MM.1S (cell line): ENCODE results near the gene APOC3.
A peak's percentile ranks its signal among the peaks of the same experiment; 100 is the strongest.

Experiments used
- DNase-seq: peaks from one replicate; pipeline ENCODE4 v3.0.0-alpha.2; 2015
- H2AFZ ChIP-seq: fragments of 300-600 bp; sonication (generic); 2 replicates; pipeline ENCODE4 v1.6.0; 2016; ENCODE audit warnings: antibody characterized with exemption, low read length
- H3F3A ChIP-seq: fragments of 300-600 bp; sonication (generic); 2 replicates; pipeline ENCODE4 v1.6.1; 2016; ENCODE audit warnings: mild to moderate bottlenecking, antibody characterized with exemption, low read length, moderate library complexity, mixed read lengths; ENCODE audit not compliant: insufficient read depth
- H3K27ac ChIP-seq: fragments of 300-600 bp; sonication (generic); 2 replicates; pipeline ENCODE4 v1.5.1; 2016; ENCODE audit warnings: mild to moderate bottlenecking, low read length
- H3K27me3 ChIP-seq: fragments of 300-600 bp; sonication (generic); replicated peaks from 2 replicates; pipeline ENCODE4 v1.6.0; 2016; ENCODE audit warnings: low read length; ENCODE audit not compliant: insufficient read depth
- H3K36me3 ChIP-seq: fragments of 300-600 bp; sonication (generic); replicated peaks from 2 replicates; pipeline ENCODE4 v1.6.1; 2016; ENCODE audit warnings: mild to moderate bottlenecking, low read length, mixed read lengths; ENCODE audit not compliant: insufficient read depth
- H3K4me1 ChIP-seq: fragments of 300-600 bp; sonication (generic); 2 replicates; pipeline ENCODE4 v1.6.1; 2016; ENCODE audit warnings: low read length, mixed read lengths
- H3K4me2 ChIP-seq: fragments of 300-600 bp; sonication (generic); 2 replicates; pipeline ENCODE4 v1.6.0; 2016; ENCODE audit warnings: low read depth, low read length
- H3K4me3 ChIP-seq: fragments of 300-600 bp; sonication (generic); 2 replicates; pipeline ENCODE4 v1.5.1; 2016; ENCODE audit warnings: low read length, mixed read lengths
- H3K79me2 ChIP-seq: fragments of 300-600 bp; sonication (generic); 2 replicates; pipeline ENCODE4 v1.6.1; 2016; ENCODE audit warnings: mixed run types, low read length, mixed read lengths
- H3K9ac ChIP-seq: fragments of 300-600 bp; sonication (generic); 2 replicates; pipeline ENCODE4 v1.6.1; 2016; ENCODE audit warnings: low read length, mixed read lengths
- H3K9me2 ChIP-seq: fragments of 300-600 bp; sonication (generic); replicated peaks from 2 replicates; pipeline ENCODE4 v1.6.1; 2016; ENCODE audit warnings: mild to moderate bottlenecking, low read length, mixed read lengths; ENCODE audit not compliant: insufficient read depth
- H3K9me3 ChIP-seq: fragments of 300-600 bp; sonication (generic); replicated peaks from 2 replicates; pipeline ENCODE4 v1.6.1; 2016; ENCODE audit warnings: mild to moderate bottlenecking, low read length, mixed read lengths; ENCODE audit not compliant: insufficient read depth
- H4K20me1 ChIP-seq: fragments of 300-600 bp; sonication (generic); 2 replicates; pipeline ENCODE4 v1.6.1; 2016; ENCODE audit warnings: mild to moderate bottlenecking, low read length, moderate library complexity, mixed read lengths; ENCODE audit not compliant: insufficient read depth
- CTCF ChIP-seq: fragments of 300-600 bp; sonication (generic); IDR thresholded peaks from 2 replicates; pipeline ENCODE4 v1.5.1; 2016; ENCODE audit warnings: antibody characterized with exemption, low read length, mixed read lengths
- EZH2 ChIP-seq: fragments of 300-600 bp; sonication (generic); optimal IDR thresholded peaks from 2 replicates; pipeline ENCODE3; 2017; ENCODE audit warnings: low read depth, mild to moderate bottlenecking, antibody characterized with exemption, low read length, mixed read lengths
- EZH2phosphoT487 ChIP-seq: fragments of 300-600 bp; sonication (generic); IDR thresholded peaks from 2 replicates; pipeline ENCODE4 v1.6.1; 2018; ENCODE audit warnings: antibody characterized with exemption, low read length

The APOC3 gene

GRCh38 chr11:116835042-116835772 lies 5.5 kb downstream of the APOC3 start:
- Histone ChIP-seq H3K9ac (peak overlapping the region; percentile 14; the same call in 1 of the 2 replicates), H3K4me2 (peak overlapping the region; percentile 95), H3F3A (no peaks in the 10 kb centered on the region), H3K9me2 (no peaks in the 10 kb centered on the region), H3K27me3 (no peaks in the 10 kb centered on the region), H3K79me2 (no peaks in the 10 kb centered on the region), H3K4me3 (peak overlapping the region; percentile 57), H3K27ac (no peak overlapping the region), H3K9me3 (no peaks in the 10 kb centered on the region), H3K4me1 (0 out of 2 replicates have a peak, but pooled peaks cover 3% of the 10 kb centered on the region), H3K36me3 (no peaks in the 10 kb centered on the region), H4K20me1 (no peaks in the 10 kb centered on the region), H2AFZ (peak overlapping the region; percentile 57)
- DNase-seq = no peak
- TF ChIP-seq EZH2phosphoT487 (no peak), EZH2 (no peak), CTCF (no peak)

GRCh38 chr11:116835791-116836631 lies 6.3 kb downstream of the APOC3 start:
- TF ChIP-seq CTCF (peak; percentile 74), EZH2phosphoT487 (no peak), EZH2 (no peak)
- H3K27me3 ChIP-seq = no peaks in the 10 kb centered on the region
- H3K4me3 ChIP-seq = peak overlapping the region; percentile 57
- H3K36me3 ChIP-seq = no peaks in the 10 kb centered on the region
- peak; percentile 90 for DNase-seq
- peak overlapping the region; percentile 14; the same call in 1 of the 2 replicates for H3K9ac ChIP-seq
- H2AFZ ChIP-seq = peak overlapping the region; percentile 57
- H3K9me2 ChIP-seq = no peaks in the 10 kb centered on the region
- H3K9me3 ChIP-seq = no peaks in the 10 kb centered on the region
- H4K20me1 ChIP-seq = no peaks in the 10 kb centered on the region
- H3K4me2 ChIP-seq = peak overlapping the region; percentile 95
- 0 out of 2 replicates have a peak, but pooled peaks cover 6% of the 10 kb centered on the region for H3K4me1 ChIP-seq
- H3F3A ChIP-seq = no peaks in the 10 kb centered on the region
- H3K79me2 ChIP-seq = no peaks in the 10 kb centered on the region
- H3K27ac ChIP-seq = no peak overlapping the region

GRCh38 chr11:116836632-116836991 lies 6.9 kb downstream of the APOC3 start:
- no peaks in the 10 kb centered on the region for H3K9me2 ChIP-seq
- no peak overlapping the region for H3K27ac ChIP-seq
- no peaks in the 10 kb centered on the region for H3K79me2 ChIP-seq
- no peaks in the 10 kb centered on the region for H3K9me3 ChIP-seq
- H3F3A ChIP-seq = no peaks in the 10 kb centered on the region
- H2AFZ ChIP-seq = no peak overlapping the region
- no peak overlapping the region for H3K4me2 ChIP-seq
- DNase-seq = no peak
- H4K20me1 ChIP-seq = no peaks in the 10 kb centered on the region
- H3K4me1 ChIP-seq = 0 out of 2 replicates have a peak, but pooled peaks cover 6% of the 10 kb centered on the region
- H3K4me3 ChIP-seq = no peak overlapping the region
- no peak for TF ChIP-seq EZH2phosphoT487
- TF ChIP-seq CTCF = no peak
- no peak for TF ChIP-seq EZH2
- H3K36me3 ChIP-seq = no peaks in the 10 kb centered on the region
- no peaks in the 10 kb centered on the region for H3K27me3 ChIP-seq
- no peak overlapping the region for H3K9ac ChIP-seq
